HG02759 (cell line): ENCODE results near the gene FAM222B.
A peak's percentile ranks its signal among the peaks of the same experiment; 100 is the strongest.

Experiments
- ATAC-seq: cut with Tn5 transposase; IDR thresholded peaks from one replicate; pipeline ENCODE4 v1.9.1; 2021; ENCODE audit warnings: mild to moderate bottlenecking, moderate library complexity; ENCODE audit not compliant: unreplicated experiment

Gene FAM222B

GRCh38 chr17:28716740-28717577 is 125.6 kb downstream of the FAM222B start:
- ATAC-seq: no peak

GRCh38 chr17:28715217-28715616 is 127.4 kb downstream of the FAM222B start:
- ATAC-seq: no peak

- no peak for ATAC-seq
Measured at GRCh38 chr17:28714281-28714680, 128.3 kb downstream of the FAM222B start.

- no peak for ATAC-seq
Measured at GRCh38 chr17:28712705-28713415, 129.7 kb downstream of the FAM222B start.

GRCh38 chr17:28712032-28712704 is 130.4 kb downstream of the FAM222B start:
- peak; percentile 35 for ATAC-seq

GRCh38 chr17:28711723-28712031 is 130.9 kb downstream of the FAM222B start, which contains the start of gene PROCA1:
Gene PROCA1, minus strand, starts transcription at chr17:28711888. Its CDS starts 228 bp downstream, at chr17:28711660.
- ATAC-seq: no peak

- ATAC-seq: peak; percentile 81
Measured at GRCh38 chr17:28710861-28711722, 131.5 kb downstream of the FAM222B start.

- no peak for ATAC-seq
Measured at GRCh38 chr17:28707339-28707720, 135.3 kb downstream of the FAM222B start.

- ATAC-seq: no peak
Measured at GRCh38 chr17:28706471-28707338, 135.9 kb downstream of the FAM222B start.
